HepG2 (cell line): ENCODE measurements around the gene USB1.

Experiments
- ATF7 ChIP-seq, 2 experiments: fragments of 450-650 bp in 1 of 2; sonication (generic) in 1 of 2; formaldehyde crosslinking in 1 of 2; IDR thresholded peaks; 2 replicates each; pipeline versions ENCODE4 v1.4.0 to v1.6.1; 2016 to 2020; ENCODE audit warnings: antibody characterized with exemption in 1 of 2, mild to moderate bottlenecking in 1 of 2, missing genetic modification reagents in 1 of 2
- ETV6 ChIP-seq: sonication (generic); formaldehyde crosslinking; conservative IDR thresholded peaks from 2 replicates; pipeline ENCODE4 v1.4.0; 2020; ENCODE audit warnings: missing genetic modification reagents
- FOXJ3 ChIP-seq: sonication (generic); formaldehyde crosslinking; IDR thresholded peaks from 2 replicates; pipeline ENCODE4 v1.4.0; 2020; ENCODE audit warnings: missing genetic modification reagents, mild to moderate bottlenecking, borderline replicate concordance
- SMYD3 ChIP-seq: sonication (generic); formaldehyde crosslinking; IDR thresholded peaks from 2 replicates; pipeline ENCODE4 v1.8.1; 2023; ENCODE audit warnings: mild to moderate bottlenecking, missing genetic modification reagents

DNA sequence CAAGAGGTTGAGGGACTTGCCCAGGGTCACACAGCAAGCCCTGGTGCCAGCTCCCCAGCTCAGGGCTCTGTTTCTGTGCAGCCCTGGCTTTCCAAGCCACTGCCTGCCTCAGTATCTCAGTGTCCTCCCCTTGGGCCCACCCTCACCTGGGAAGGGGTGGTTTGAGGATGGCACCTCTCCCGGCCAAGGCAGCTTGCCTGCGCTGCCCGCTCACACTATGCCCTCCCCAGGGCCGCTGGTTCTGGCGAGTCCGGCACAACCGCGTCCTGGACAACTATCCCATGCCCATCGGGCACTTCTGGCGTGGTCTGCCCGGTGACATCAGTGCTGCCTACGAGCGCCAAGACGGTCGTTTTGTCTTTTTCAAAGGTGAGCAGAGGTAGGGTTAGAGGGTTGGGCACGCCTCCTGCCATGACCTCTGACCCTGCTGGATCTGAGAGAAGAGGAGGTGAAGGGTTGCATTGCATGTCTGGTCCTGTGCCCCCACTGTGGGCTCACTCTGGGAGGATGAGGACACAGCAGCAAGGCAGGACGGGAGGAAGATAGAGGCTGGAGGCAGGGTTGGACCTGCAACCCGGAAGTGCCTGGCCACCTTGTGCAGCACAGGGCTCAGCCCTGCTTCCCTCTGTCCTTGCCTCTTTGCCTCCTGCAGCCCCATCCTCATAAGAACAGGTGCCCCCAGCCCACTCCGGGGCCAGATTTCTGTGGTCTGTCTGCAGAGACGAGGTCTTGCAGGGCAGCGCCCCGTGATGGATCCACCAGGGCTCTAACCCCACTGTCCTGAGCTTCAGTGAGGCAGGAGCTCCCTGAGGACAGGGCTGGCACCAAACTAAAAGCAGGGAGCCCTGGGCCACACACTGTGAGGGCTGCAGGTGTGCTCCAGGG is 41.0 kb downstream of the USB1 start:
- TF ChIP-seq SMYD3 = no peak
- no peak for TF ChIP-seq ETV6 (CRISPR knock-in tag)
- TF ChIP-seq FOXJ3 (CRISPR knock-in tag) = no peak
- TF ChIP-seq ATF7 (IDR thresholded peaks at IDR 0.05) = no peak
- no peak for TF ChIP-seq ATF7 (CRISPR knock-in tag; IDR thresholded peaks at IDR 0.05)
